ENCODE results near the gene TUBA3D.
"Not testable (repeated sequence)": the region's sequence is repeated elsewhere in the genome, so short reads cannot be mapped to it uniquely, and the experiment has no call there.

The TUBA3D gene

GRCh38 chr2:131514408-131515166 is 38.7 kb downstream of the TUBA3D start:
- not testable (repeated sequence) for DNase-seq (ENCODE audit: low spot score)

GRCh38 chr2:131515235-131515634 is 39.3 kb downstream of the TUBA3D start:
- not testable (repeated sequence) for DNase-seq (ENCODE audit: low spot score)

DNA sequence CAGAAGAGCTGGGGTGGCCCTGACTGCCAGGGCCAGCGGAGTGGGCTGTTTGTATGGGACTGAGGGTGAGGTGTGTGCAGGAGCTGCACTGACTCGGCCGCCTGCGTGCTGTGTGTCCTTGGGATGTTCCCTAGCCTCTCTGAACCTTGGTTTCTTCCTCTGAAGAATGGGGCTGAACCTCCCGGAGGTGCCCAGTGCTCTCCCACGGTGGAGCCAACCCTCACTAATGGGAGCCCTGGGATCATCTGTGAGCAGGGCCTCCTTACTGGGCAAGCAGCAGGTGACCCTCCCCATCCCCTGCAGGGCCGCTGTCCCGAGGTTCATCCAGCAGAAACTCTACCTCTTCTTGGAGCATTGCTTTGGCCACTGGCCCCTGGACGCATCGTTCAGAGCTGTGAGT is 40.1 kb downstream of the TUBA3D start:
- DNase-seq (ENCODE audit: low spot score): no peak

- not testable (repeated sequence) for DNase-seq (ENCODE audit: low spot score)
These were observed 40.7 kb downstream of the TUBA3D start for GRCh38 chr2:131516621-131517020.

- DNase-seq (ENCODE audit: low spot score): no peak
These were observed 41.4 kb downstream of the TUBA3D start for GRCh38 chr2:131517106-131517831.

DNA sequence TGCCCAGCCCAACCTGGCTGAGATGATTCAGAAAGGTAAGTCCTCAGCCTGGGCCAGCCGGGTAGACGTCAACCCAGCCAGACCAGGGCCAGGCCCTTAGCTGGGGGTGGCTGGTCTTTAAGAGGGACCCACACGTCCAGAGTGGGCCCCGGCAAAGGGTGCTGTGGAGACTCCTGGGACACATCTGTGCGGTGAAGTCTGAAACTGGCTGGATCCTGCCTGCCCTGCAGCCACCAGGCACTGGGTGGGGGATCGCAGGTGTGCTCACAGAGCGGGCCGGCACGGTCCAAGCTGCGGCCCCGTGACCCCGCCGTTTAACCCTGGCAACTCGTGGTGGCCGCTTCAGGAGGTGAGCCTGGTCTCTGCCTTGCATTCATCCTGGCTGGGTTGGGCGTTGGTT is 41.9 kb downstream of the TUBA3D start:
- DNase-seq (ENCODE audit: low spot score): not testable (repeated sequence)

DNA sequence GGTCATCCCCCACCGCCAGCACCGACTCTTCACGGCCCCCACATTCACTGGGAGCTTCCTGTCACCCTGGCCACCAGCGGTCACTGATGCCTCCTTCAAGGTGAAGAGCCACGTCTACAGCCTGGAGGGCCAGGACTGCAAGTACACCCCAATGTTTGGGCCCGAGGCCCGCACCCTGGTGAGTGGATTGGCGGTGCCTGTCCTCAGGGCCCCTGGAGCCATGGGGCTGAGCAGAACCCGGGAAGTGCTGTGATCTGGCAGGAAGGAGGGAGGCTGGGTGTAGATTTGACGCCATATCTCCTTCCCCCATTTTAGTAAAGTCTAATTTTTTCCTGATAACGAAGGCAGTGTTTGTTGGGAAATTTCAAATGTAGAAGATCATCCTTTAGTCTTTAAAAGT is 42.6 kb downstream of the TUBA3D start:
- not testable (repeated sequence) for DNase-seq (ENCODE audit: low spot score)

GRCh38 chr2:131519466-131519865 is 43.5 kb downstream of the TUBA3D start:
- DNase-seq (ENCODE audit: low spot score): no peak

- DNase-seq (ENCODE audit: low spot score): not testable (repeated sequence)
These were observed 44.1 kb downstream of the TUBA3D start for GRCh38 chr2:131519871-131520470.

DNA sequence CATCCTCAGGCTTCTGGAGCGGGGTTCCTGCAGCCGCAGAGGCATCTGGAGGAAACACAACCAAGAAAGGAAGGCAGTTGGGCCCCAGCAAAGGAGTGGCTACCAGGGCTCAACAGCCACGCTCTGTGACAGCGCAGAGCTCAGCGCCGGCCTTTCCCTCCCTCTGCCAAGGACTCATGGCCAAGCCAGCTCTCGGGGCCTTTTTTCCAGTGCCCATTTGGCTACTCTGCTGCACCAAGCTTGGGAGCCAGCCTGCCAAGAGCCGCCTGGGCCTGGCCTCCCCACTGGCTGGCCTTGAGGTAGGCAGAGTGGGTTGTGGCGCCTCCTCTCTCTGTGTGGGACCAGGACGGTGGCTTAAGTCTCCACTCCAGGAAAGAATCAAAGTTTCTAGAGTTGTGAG is 44.6 kb downstream of the TUBA3D start:
- peak; percentile 15 for DNase-seq (ENCODE audit: low spot score)

DNA sequence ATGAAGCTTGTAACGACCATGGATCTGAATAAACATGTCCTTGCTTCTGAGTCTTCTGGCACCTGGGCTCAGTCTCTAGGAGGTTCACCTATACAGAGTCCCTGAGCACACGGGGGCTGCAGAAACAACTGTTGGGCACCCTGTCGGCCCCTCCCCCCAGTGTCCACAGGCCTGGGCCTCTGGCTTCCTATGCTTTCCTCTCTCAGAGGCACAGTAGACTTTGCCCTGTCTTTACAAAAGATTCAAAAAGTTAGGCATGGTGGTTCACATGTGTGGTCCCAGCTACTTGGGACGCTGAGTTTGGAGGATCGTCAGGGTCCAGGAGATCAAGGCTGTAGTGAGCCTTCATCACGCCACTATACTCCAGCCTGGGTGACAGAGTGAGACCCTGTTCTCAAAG is 45.6 kb downstream of the TUBA3D start:
- DNase-seq (ENCODE audit: low spot score): not testable (repeated sequence)

DNA sequence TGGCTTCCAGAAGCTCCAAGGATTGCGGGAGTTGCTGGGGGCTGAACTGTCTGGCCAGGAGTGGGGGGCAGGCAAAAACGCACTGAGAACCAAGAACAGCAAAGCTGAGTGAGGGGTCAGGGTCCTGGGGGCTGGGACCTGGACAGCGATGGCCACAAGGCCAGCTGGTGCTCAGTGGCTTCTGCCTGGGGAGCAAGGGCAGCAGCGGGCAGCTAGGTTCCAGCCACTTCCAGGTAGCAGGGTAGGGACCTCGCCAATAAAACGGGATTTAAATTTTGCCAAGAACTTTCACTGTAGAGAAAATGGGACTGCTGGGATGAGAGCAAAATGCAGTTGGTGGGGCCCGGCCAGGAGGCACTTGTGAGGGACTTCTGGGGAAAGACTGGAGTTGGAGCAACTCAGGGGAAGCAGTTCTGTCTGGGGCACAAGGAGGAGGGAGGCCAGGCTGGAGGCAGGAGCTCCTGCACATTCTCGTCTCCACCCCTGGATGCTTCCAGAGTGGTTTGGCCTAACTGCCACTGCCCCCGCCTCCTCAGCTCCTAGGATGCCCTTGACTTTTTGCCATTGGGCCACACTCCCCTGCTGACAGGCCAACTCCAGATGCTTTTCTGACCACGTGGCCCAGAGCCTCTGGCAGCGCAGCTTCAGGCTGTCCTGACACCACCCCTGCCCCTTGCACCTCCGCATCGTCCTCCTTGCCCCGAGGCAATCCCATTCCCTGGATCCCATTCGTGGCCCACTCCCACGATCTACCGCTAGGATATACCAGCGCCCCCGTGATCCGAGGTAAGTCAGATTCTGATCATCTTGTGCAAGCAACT is 46.3 kb downstream of the TUBA3D start:
- no peak for DNase-seq (ENCODE audit: low spot score)

DNA sequence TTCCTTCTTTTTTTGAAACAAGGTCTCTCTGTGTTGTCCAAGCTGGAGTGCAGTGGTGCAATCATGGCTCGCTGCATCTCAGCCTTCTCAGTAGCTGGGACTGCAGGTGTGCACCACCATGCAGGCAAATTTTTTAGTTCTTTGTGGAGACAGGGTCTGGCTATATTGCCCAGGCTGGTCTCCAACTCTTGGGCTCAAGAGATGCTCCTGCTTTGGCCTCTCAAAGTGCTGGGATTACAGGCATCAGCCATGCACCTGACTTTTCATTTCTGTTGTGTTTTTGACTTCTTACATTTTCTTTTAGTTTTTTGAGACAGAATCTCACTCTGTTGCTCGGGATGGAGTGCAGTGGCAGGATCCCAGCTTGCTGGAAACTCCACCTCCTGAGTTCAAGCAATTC is 49.3 kb downstream of the TUBA3D start:
- not testable (repeated sequence) for DNase-seq (ENCODE audit: low spot score)

GRCh38 chr2:131527131-131528001 is 51.4 kb downstream of the TUBA3D start, which contains the start of gene CCDC74A:
Gene CCDC74A (plus strand): TSS chr2:131527888. CDS start chr2:131527971, 83 bp downstream.
- peak; percentile 36 for DNase-seq (ENCODE audit: low spot score)

DNA sequence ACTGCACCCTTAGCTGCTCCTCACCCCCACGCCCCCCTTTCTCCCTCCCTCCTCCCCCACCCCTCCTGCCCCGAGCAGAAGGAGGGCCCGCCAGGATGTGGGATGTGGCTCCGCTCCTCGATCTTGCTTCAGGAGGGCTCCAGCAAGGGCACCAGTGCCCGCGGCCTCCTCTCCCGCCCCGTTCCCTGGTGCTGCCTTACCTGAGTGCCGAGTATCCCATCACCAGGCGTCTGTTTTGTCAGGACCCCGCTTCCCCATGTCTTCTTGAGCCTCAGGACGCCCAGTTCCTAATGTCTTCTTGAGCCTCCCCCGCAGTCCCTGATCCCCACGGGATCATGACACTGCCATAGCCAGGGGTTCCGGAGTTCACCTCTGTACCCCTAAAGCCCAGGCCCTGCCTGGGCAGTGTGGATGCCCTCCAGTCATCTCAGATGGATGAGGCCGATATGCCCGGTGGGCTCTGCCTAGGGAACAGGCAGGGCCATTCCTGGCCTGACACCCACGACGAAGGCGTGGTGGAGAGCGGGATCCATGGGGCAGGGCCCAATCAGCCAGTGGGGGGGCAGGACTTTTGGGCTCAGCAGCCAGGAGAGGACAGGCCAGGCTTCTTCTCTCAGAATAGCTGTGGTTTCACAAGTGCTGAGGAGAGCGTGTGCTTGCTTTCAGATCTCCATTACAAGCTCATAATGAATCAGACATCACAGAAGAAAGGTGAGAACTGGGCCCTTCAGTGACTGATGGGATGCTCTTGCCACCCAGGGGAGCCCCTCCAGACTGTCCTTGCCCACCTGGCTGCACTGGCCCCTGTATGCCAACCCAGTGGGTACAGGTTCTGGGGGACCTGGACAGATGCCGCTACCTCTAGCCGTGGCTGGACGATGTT is 53.3 kb downstream of the TUBA3D start:
- DNase-seq (ENCODE audit: low spot score): not testable (repeated sequence)

- DNase-seq (ENCODE audit: low spot score): not testable (repeated sequence)
These were observed 54.0 kb downstream of the TUBA3D start for GRCh38 chr2:131529864-131530445.

- not testable (repeated sequence) for DNase-seq (ENCODE audit: low spot score)
These were observed 54.9 kb downstream of the TUBA3D start for GRCh38 chr2:131530626-131531344.

DNA sequence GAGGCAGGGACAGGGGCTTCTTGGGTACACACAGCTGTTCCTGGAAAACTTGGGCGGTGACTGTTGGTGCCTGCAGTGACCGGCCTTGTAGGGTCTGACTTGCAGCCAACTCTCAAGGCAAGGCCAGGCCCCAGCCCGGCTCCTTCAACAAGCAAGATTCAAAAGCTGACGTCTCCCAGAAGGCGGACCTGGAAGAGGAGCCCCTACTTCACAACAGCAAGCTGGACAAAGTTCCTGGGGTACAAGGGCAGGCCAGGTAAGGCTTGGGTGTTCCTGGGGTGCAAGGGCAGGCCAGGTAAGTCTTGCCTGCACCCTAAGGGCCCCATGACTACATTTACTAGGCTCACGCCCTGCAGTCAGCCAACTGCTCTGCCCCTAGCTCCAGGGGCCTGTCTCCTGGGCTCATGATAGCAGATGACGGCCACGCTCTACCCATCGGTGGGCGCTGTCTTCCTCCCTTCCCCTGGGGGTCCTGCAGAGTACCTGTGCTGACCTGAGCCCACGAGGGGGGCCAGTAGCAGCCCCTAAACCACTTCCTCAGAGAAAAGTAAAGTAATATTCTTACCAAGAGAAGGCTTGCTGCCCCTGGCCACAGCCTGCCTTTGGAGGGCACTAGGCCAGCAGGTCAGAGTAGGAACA is 55.7 kb downstream of the TUBA3D start:
- DNase-seq (ENCODE audit: low spot score): not testable (repeated sequence)

Data from globus pallidus (tissue), 1 donor.